ENCODE measurements around the gene MAML2. TPM values are rescaled to one million over a fixed set of nuclear protein-coding genes. Genes with fewer than 3 reads are reported as not detected.

Gene MAML2
- total RNA-seq, 1 experiment from 2014 or later: 2.9 TPM

- H3K36me3 ChIP-seq (ENCODE audit: control insufficient read depth, insufficient read depth, low read length): peaks cover 2% of the 10 kb centered on the region
- no peaks in the 10 kb centered on the region for H3K27me3 ChIP-seq (ENCODE audit: control insufficient read depth, insufficient read depth, low read length)
- POLR2A ChIA-PET: interaction anchor here (0.5 kb wide), 2 partner anchors 34 to 240 kb away, joined by 4 to 6 read pairs; no protein-coding TSS in a partner anchor
- CTCF ChIA-PET: interaction anchor here (0.9 to 1.5 kb wide), 2 partner anchors 47 to 298 kb away, joined by 3 to 4 read pairs; no protein-coding TSS in a partner anchor
- intact Hi-C loops (cut with micrococcal nuclease; ENCODE audit: unreplicated experiment): loop anchor here (10.0 kb wide), 2 partner anchors 336 to 556 kb away; no protein-coding TSS in a partner anchor
- peak overlapping the region; percentile 81 to 84 for H3K4me3 ChIP-seq (ENCODE audit: low read depth in 2 of 2, low read length in 2 of 2)
- 0 out of 2 replicates have a peak, but pooled peaks have one; percentile 1 for ATAC-seq
- H3K9me3 ChIP-seq (ENCODE audit: control insufficient read depth, insufficient read depth, low read depth, low read length): no peaks in the 10 kb centered on the region
- peak overlapping the region; percentile 92 for H3K27ac ChIP-seq (ENCODE audit: low read length)
- in situ Hi-C loops (cut with HindIII; ENCODE audit: low pct_unique_long_range_greater_than_20kb, low sequenced_read_pairs): no loop called here
- no peak for TF ChIP-seq POLR2AphosphoS5 (IDR thresholded peaks at IDR 0.05; ENCODE audit: low read depth, low read length)
- no peak for TF ChIP-seq CTCF (IDR thresholded peaks at IDR 0.05)
- TF ChIP-seq, protein P1, sequence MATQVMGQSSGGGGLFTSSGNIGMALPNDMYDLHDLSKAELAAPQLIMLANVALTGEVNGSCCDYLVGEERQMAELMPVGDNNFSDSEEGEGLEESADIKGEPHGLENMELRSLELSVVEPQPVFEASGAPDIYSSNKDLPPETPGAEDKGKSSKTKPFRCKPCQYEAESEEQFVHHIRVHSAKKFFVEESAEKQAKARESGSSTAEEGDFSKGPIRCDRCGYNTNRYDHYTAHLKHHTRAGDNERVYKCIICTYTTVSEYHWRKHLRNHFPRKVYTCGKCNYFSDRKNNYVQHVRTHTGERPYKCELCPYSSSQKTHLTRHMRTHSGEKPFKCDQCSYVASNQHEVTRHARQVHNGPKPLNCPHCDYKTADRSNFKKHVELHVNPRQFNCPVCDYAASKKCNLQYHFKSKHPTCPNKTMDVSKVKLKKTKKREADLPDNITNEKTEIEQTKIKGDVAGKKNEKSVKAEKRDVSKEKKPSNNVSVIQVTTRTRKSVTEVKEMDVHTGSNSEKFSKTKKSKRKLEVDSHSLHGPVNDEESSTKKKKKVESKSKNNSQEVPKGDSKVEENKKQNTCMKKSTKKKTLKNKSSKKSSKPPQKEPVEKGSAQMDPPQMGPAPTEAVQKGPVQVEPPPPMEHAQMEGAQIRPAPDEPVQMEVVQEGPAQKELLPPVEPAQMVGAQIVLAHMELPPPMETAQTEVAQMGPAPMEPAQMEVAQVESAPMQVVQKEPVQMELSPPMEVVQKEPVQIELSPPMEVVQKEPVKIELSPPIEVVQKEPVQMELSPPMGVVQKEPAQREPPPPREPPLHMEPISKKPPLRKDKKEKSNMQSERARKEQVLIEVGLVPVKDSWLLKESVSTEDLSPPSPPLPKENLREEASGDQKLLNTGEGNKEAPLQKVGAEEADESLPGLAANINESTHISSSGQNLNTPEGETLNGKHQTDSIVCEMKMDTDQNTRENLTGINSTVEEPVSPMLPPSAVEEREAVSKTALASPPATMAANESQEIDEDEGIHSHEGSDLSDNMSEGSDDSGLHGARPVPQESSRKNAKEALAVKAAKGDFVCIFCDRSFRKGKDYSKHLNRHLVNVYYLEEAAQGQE (IDR thresholded peaks at IDR 0.05; ENCODE audit: insufficient read depth in 1 of 2, low read depth in 2 of 2, low read length in 1 of 2): no peak
- no peak for TF ChIP-seq TCF7L2 (IDR thresholded peaks at IDR 0.05; ENCODE audit: low read depth, low read length)
- TF ChIP-seq SIN3A (IDR thresholded peaks at IDR 0.05; ENCODE audit: borderline replicate concordance, insufficient read depth, low read depth, low read length): no peak
- BruUV-seq (replicated peaks): TSS peak; percentile 94
- H3K4me1 ChIP-seq (ENCODE audit: control insufficient read depth, insufficient read depth, low read length): peaks cover 24% of the 10 kb centered on the region
- peak; percentile 22 for DNase-seq (ENCODE audit: low read depth, low spot score)
Measured at GRCh38 chr11:96390488-96390792, 47.4 kb upstream of the MAML2 start.

DNA sequence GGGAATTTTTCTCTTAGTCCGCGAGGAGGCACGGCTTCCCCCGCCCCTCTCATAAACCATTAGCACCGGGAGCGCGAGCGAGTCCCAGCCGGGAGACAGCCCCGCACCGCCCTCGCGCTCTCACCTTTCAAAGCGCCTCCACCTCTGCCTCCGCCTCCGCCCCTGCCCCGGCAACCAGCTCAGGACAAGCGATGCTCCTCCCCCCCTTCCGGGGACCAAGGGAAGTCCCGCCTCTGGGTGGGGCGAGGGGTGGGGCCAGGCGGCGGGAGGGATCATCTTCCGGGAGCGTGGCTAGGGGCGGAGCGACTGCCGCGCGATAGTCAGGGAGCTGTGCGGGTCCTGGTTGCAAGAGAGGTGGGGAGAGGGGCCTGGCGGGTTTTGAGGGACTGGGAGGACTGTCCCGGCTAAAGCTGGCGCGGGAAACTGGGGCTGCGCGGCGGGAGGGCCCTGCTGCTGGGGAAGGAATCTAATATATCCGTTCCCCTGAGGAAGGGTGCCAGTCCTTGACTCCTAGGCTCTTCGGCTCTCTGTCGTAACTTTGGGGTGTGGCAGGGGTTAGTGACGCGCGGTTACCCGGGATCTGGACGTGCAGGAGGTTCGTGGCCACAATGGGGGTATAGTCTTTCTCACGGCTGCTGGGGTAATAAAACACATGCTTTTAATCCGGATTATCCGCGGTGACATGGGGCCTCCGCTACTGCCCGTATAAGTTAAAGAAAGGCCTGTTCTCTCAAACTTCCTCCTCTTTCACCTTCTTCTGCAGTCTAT lies 46.9 kb upstream of the MAML2 start, which contains the start of the genes CCDC82 and JRKL:
CCDC82 (minus strand) TSS at position 193 of the 768 bp plus-strand sequence. CDS start 5,165 bp downstream, outside the sequence.
JRKL (plus strand) TSS at position 294 of the 768 bp plus-strand sequence. CDS start 637 bp downstream, outside the sequence.
- DNase-seq (ENCODE audit: low read depth, low spot score): peak; percentile 79
- in situ Hi-C loops (cut with HindIII; ENCODE audit: low pct_unique_long_range_greater_than_20kb, low sequenced_read_pairs) (no loop called here), intact Hi-C loops (cut with micrococcal nuclease; ENCODE audit: unreplicated experiment) (loop anchor here (10.0 kb wide), 2 partner anchors 335 to 555 kb away; no protein-coding TSS in a partner anchor)
- TF ChIP-seq POLR2AphosphoS5 (IDR thresholded peaks at IDR 0.05; ENCODE audit: low read depth, low read length): peak; percentile 93
- TF ChIP-seq, protein P1 (IDR thresholded peaks at IDR 0.05; ENCODE audit: insufficient read depth in 1 of 2, low read depth in 2 of 2, low read length in 1 of 2): no peak
- peak; percentile 81; the same call in 1 of the 2 replicates for TF ChIP-seq SIN3A (IDR thresholded peaks at IDR 0.05; ENCODE audit: borderline replicate concordance, insufficient read depth, low read depth, low read length)
- TF ChIP-seq TCF7L2 (IDR thresholded peaks at IDR 0.05; ENCODE audit: low read depth, low read length): peak; percentile 98
- ChIA-PET CTCF (interaction anchor here (0.6 to 1.5 kb wide), 5 partner anchors 46 to 1323 kb away, joined by 3 to 6 read pairs (median 4); no protein-coding TSS in a partner anchor), POLR2A (interaction anchor here (0.6 to 1.3 kb wide), 8 partner anchors 33 to 1326 kb away, joined by 3 to 7 read pairs (median 3); partner anchors contain the start of gene MAML2)
- peak within 1 kb of the TSS; percentile 81 to 84 for H3K4me3 ChIP-seq (ENCODE audit: low read depth in 2 of 2, low read length in 2 of 2)
- no peaks in the 10 kb centered on the region for H3K27me3 ChIP-seq (ENCODE audit: control insufficient read depth, insufficient read depth, low read length)
- peak within 1 kb of the TSS; percentile 92 for H3K27ac ChIP-seq (ENCODE audit: low read length)
- peaks cover 24% of the 10 kb centered on the region for H3K4me1 ChIP-seq (ENCODE audit: control insufficient read depth, insufficient read depth, low read length)
- peaks cover 2% of the 10 kb centered on the region for H3K36me3 ChIP-seq (ENCODE audit: control insufficient read depth, insufficient read depth, low read length)
- no TSS peak for BruUV-seq (replicated peaks)
- peak; percentile 98 for ATAC-seq
- H3K9me3 ChIP-seq (ENCODE audit: control insufficient read depth, insufficient read depth, low read depth, low read length): no peaks in the 10 kb centered on the region

All from Panc1 (cell line).